Islet precursor cell (in vitro differentiated cells): Measurements from ENCODE around the gene FAM185A.
"Not testable (repeated sequence)": the region's sequence is repeated elsewhere in the genome, so short reads cannot be mapped to it uniquely, and the experiment has no call there.

ENCODE experiments used
- DNase-seq: peaks from one replicate; pipeline ENCODE4 v3.0.0-alpha.2; 2018

The FAM185A gene

DNA sequence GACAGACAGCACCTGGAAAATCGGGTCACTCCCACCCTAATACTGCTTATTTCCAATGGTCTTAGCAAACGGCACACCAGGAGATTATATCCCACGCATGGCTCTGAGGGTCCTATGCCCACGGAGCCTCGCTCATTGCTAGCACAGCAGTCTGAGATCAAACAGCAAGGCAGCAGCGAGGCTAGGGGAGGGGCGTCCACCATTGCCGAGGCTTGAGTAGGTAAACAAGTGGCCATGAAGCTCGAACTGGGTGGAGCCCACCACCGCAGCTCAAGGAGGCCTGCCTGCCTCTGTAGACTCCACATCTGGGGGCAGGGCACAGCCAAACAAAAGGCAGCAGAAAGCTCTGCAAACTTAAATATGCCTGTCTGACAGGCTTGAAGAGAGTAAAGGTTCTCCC, 32.1 kb downstream of the FAM185A start:
- DNase-seq = not testable (repeated sequence)

DNA sequence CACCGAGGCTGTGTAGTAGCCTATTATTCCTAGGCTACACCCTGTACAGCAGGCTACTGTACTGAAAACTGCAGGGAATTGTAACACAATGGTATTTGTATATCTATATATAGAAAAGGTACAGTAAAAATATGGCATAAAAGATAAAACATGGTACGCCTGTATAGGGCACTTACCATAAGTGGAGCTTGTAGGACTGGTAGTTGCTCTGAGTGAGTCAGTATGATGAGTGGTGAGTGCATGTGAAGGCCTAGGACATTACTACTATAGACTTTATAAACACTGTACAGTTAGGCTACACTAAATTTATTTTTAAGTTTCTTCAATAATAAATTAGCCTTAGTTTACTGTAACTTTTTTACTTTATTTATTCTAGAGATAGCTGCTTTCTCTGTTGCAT, 40.0 kb downstream of the FAM185A start:
- not testable (repeated sequence) for DNase-seq

DNA sequence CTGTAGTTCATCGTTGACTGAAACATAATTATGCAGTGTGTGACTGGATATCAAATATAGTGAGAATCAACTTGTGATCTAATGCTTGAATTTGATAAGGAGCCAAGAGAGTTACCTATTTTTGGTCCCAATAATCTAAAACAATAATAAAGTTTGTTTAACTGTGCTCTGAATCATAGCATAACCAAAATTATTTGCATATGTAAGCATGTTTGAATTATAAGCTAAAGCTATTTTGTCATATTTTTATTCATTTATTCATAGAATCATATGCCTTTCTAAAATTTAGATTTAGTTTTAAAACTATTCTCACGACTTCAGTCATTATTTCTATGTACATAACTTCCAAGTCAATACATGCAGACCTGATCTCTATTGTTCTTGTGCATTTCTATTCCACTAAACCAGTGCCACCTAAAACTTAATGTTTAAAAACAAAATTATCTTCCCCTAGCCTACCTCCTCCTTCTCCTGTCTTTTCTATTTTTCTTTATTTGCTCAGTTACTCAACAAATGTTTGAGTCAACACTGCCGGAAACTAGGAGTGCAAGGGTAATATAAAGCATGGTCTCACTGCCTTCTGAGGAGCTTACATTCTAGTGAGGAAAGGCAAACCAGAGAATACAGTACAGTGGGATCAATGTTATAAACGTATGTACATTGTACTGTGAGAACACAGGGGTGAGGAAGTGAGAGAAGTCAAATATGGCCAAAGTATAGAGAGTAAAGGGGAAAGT, 41.7 kb downstream of the FAM185A start:
- not testable (repeated sequence) for DNase-seq

DNA sequence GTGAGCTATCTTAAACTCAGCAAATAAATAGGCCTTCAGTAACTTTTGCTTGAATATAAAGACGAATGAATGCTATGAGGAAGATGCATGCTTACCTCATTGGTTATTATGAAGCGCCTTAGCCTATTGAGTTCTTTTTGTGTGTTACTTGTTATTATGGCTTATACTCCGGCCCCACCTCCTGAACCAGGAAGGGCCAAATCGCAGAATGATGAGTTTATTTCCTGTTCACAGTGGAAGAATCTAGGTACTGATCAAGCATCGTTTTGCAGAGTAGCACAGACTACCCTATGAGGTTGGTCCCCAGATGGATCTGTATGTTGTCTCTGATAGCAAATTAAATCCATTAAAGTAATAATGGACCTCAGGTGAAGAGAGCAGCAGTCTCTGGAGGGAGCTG, 42.6 kb downstream of the FAM185A start:
- not testable (repeated sequence) for DNase-seq

DNA sequence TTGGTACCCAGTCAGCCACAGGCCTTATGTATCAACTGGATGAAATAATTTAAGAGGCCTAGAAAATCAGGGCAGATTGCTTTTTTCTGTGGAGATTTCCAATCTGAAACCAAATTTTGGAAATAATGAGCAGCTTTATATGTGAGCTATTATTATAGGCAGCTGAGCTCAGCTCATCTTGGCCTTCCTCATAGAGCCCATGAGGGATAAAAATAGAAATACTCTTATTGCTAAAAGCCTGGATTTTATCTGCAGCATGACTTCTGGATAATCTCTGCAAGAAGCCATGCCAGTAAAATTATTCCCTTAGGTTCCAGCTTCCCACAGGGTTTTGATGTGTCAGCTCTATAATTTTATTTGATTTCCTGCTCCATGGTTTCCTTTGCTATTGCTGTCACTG, 43.0 kb downstream of the FAM185A start:
- not testable (repeated sequence) for DNase-seq

DNA sequence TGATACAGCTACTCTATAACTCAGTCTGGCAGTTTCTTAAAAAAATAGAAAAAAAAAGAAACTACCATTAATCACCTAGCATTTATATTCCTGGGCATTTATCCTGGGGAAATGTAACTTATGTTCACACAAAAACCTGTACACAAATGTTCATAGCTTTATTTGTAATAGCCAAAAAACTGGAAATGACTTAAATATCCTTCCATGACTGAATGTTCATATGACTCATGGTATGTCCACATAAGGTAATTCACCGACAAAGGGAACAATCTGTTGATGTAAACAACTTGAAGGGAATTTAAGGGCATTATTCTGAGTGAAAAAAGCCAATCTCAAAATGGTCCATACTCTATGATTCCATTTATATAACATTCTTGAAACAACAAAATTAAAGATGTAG, 45.8 kb downstream of the FAM185A start:
- not testable (repeated sequence) for DNase-seq

DNA sequence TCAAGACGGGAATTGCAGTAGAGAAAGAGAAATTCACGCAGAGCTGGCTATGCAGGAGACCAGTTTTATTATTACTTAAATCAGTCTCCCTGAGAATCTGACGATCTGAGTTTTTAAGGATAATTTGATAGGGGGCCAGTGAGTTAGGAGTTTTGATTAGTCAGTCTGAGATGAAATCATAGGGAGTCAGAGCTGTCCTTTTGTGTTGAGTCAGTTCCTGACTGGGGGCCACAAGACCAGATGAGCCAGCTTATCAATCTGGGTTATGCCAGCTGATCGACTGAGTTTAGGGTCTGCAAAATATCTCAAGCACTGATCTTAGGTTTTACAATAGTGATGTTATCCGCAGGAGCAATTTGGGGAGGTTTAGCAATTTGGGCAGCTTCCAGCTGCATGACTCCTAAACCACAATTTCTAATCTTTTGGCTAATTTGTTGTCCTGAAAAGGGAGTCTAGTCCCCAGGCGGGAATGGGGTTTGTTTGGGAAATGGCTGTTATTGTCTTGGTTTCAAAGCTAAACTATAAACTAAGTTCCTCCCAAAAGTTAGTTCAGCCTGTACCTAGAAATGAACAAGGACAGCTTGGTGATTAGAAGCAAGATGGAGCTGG, 47.3 kb downstream of the FAM185A start:
- DNase-seq = not testable (repeated sequence)

DNA sequence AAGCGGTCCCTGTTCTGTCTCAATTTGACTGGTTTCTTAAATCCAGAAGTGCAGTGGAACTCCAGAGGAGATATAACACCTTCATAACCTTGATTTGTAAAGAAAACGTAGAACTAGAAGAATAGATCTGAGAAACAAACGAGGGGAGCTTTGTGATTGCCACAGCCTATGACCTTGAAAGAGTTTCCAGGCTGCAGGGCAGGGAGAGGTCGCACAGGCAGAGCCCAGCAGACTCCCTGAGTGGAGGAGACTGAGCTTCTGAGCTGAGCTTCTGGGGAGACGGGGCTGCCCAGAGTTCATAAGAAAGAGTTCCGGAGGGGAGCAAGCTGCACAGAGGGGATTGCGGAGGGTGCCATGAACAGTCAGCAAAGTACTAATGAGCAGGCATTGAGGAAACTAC, 57.8 kb downstream of the FAM185A start:
- no peak for DNase-seq

DNA sequence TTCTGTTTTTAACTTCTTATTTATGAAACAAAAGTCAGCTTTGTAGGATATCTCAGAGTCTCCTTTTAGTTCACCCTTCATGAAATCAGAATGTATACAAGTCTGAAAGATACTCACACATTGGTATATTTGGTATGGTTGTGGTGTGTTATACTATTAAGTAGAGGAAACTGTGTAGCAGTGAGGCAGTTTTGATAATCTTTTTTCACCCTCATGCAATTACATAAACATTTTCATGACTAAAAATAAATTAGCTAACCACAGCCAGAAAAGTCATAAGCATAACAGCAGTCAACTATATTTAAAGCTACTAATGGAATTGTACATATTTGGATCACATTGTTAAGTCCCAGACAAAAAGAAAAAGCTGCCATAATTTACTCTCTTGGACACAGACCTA, 62.1 kb downstream of the FAM185A start:
- no peak for DNase-seq

DNA sequence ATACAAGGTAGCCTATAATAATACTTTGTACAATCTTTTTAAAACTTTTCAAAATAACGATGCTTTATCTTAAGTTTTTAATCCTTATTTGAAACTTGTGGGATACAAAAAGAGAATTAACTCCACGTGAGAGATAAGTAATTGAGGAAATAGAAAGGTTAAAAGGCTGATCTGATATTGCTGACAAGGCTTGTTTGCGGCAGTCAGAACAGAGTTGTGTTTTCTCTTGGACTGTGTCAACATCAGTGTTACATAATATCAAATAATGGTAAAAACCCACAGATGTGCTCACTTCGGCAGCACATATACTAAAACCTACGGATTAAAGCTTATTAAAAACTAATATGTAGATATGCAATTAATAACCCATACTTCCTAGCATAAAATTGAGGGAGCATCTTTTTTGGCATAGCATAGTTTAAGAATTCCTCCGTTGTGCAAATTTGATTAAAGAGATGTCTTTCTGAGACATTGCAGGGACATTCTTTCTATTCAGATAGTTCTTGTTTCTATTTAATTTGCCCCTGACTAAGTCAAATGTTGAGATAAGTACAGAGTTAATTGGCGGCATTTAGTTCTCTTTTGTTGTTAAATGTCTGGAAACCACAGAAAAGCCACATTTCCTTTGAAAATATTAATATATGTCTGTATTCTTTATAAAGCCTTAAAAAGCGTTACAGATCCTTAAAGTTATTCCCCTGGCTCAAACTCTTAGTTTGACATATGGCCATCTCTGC, 63.3 kb downstream of the FAM185A start:
- DNase-seq = no peak

DNA sequence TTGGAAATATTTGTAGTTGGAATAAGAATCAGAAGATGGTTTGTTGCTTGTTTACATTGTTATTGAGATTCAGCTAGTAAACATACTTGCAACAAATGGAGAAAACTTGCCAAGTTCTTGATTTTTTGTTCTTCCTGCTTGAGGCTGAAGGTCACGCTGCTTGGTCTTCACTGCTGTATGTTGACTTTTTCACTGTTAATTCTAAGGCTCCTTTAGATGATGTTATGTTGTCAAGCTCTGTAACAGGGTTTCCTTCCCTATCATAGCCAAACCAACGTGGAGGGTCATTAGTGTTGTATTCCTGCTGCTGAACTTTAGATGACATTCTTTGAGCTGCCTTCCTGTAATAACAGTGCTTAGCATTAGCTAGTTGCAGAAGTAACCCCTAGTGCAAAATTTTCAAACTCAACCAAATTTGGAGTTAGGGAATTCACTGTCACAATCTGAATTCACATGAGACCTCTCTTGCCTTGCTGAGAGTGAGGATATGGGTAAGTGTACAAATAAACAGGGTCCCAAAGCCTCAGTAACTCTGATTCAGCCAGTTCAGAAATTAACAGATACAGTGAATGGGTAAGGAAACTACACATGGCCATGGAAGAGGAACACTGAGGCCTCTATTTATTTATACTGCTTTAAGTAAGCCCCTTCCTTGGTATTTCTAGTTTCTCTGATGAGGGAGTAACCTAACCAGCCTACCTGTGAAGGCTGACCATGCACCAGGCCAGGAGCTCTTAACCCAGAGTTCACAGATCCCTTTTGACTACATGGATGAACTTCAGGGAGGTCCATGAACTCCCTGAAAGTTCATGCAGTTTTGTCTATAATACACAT, 64.6 kb downstream of the FAM185A start:
- no peak for DNase-seq

DNA sequence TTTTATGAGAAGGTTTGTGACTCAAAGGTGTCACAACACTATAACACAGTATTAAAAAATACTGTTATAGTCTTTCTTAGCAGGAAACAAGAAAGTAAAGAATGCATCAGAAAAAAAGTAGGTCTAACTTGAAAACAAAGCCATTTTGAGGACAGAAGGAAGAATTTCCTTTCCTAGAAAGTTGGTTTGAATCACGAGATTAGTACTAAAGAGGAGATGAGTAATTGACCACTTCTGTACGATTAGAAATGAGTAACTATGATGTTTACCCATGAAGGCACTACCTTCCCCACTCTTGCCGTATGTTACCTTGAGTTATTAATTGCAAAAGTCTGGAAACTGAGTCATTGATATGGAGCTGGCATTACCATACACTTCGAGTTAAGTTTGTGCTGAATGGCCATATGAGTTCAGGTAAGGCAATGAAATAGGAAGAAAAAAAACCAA, 65.2 kb downstream of the FAM185A start:
- no peak for DNase-seq

DNA sequence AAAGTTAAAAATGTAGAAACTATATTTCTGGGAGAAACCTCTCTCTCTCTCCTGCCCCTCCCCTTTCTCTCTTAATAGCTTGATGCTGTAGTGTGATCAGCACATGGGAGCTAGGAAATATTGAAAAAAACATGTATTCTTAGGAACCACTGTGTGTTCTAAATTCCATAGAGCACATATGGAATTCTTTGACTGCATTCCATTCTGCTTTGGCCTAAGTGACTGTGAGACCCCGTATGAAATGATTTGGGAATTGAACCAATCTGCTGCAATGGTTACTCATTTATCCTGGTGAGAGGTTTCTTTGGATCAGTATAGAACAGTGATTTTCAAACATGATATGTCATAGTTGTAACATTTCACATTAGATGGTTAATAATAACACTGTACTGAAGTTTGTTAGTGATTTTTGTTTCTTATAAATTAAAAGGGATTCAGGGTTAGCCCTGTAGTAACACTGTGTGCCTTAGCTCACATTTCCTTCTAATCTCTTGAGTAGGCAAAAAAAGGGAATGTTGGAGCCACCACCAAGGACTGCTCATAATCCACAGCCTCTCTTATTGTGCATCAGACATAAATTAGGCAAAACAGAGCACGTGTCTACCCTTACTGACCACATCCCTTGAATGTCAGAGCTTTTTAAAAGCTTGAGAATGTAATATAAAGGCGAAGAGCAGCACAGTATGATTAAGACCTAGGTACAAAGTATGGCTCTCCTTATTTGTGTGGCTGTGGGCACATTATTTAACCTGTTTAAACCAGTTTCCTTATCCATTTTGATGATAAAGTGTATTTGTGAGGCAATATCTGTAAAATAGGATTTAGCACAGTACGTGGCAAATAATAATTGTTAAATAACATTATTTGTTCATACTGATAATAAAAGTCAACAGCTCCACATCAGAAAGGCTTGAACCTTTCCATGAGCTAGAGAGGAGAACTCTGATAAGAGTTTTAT, 69.1 kb downstream of the FAM185A start:
- DNase-seq = no peak

DNA sequence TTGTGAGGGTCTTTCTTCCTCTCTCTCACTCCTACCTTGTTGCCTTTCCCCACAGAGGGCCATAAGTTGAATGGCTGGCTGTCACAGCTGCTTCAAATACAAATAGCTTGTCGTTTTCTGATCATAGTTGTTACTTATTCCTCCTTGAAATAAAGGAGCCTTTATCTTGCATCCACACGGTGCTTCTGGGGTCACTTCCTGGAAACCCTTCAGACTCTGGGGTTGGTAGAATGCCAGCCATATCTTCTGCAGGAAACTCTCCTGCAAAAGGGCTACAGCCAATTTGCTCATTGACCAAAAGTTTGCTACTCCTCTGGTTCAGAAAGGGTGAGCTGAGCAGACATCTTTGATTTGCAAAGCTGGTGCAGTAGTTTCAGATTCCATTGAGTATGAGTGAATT, 70.4 kb downstream of the FAM185A start:
- DNase-seq = no peak

DNA sequence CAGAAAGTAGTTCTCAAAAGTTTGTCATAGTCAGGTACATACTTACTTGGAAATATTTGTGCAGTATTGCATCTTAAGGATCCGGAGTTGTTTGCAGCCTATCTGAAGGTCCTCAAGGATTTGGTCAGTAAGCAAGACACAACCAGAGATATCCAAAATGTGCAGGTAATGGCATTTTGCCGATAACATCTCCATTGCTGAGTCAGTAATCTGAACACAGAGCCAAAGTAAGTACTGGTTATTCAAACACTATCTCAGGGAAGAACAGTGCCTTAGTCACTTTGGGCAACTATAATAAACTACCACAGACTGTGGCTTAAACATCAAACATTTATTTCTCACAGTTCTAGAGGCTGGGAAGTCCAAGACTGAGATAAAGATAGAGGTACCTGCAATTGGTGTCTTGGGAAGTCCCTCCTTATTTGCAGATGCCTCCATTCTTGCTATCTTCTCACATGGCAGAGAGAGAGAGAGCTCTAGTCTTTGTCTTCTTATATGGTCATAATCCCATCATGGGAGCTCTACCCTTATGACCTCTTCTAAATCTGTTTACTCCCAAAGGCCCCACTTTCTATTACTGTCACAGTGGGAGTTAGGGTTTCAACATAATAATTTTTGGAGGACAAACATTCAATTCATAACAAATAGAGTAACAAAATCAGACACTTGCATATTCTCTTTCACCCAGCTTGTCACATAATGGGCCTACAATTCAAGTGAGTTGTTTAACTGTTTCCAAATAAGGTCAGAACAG, 73.4 kb downstream of the FAM185A start:
- no peak for DNase-seq

DNA sequence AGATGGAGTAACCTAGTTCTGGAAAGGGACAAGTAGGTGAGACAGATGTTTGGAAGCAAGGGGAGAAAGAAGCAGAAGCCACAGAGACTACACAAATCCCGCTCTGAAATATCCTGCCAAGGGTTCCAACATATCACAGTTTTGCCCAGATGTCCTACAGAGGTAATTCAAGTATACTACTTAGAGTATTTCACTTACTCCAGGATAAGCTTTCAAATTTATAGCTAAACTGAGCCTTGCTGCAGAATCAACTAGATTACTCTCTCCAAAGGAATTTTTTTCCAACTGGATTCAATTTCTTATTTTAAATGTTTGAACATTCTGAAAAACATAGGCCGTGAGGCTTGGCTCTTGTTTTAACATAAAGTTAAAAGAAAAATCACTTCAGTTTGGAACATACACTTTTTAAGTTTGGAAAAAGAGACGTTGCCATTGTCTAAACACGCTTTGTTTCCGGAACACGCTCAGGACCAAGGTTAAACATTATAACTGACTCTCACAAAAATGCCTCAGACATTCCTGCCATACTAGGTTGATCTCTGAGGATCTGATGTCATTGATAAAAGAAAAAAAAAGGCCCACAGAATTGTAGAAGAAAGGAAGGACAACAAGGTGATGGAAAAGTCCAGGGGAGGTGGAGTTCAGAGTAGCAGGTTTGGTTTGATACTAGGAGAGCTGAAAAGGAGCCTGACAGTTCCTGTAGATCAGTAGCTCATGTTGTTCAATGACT, 74.8 kb downstream of the FAM185A start:
- DNase-seq = no peak

DNA sequence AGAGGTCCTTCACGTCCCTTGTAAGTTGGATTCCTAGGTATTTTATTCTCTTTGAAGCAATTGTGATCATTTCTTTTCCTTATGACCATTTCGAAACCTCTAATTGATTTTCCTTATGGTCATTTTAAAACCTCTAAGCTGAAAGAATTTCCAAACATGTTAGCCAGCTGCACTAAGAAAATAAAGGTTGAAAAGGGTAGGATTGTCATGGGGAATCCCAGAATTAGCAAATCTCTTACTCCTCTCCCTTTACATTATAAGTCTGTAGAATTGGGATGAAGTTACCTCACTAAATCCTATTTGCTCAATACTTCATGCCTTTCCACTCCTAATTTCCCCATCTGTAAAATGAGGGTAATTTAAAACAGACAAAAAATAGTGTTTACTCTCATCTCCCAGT, 79.5 kb downstream of the FAM185A start:
- DNase-seq = no peak

DNA sequence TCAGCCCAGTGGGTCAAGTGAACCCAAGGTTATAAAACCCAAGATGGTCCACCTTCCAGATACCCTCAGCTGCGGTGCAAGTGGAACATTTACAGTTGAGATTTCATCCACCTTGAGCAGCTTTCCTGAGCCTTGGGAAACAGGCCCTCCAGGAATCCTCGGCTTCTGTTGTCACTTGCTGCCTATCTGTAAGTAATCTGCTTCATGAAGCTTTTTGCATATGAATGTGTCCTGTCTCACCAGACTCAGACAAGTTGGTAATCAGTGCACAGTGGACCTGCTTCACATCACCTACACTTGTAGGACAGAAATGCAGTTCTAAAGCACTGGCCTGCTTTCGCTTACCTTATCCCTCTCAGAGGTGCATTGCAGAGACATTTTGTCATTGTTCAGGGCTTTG, 80.3 kb downstream of the FAM185A start:
- DNase-seq = peak; percentile 63

DNA sequence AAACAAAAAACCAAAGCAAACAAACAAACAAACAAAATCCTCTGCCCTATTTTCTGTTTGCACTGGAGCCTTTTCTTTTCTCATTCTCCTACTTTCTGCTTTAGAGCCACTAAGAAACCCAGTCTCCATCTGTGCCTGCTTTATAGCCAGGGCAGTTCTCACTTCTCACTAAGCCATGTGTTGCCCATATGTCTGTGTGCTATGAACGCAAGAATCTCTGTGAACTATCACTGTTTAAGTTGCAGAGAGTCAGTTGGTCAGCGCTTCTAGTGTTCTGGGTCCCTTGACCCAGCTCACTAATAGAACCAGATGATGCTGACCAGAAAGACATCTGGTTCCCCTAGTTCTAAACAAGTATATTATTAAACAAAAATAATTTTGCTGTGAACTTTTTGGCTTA, 81.4 kb downstream of the FAM185A start:
- no peak for DNase-seq

DNA sequence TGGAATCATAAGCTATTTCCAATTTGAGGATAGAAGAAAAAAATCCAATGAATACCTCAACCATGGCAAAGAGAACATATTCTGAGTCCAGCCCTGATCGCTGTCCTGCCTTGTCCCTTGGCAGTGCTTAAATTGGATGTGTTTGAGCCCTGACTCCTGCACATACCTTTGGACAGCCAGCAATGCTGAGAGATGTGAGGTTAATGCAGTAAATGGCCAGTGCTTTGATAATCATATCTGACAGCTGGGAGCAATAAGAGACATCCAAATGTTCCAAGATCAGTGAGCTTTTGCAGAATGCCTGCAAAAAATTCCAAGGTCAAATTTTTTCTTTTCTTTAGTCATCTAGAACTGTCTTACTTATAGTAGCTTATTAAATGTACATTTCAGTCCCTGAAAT, 83.9 kb downstream of the FAM185A start:
- no peak for DNase-seq
